Measurements from ENCODE around the gene SHLD2.
"Not testable (repeated sequence)": the region's sequence is repeated elsewhere in the genome, so short reads cannot be mapped to it uniquely, and the experiment has no call there.

Gene SHLD2

DNA sequence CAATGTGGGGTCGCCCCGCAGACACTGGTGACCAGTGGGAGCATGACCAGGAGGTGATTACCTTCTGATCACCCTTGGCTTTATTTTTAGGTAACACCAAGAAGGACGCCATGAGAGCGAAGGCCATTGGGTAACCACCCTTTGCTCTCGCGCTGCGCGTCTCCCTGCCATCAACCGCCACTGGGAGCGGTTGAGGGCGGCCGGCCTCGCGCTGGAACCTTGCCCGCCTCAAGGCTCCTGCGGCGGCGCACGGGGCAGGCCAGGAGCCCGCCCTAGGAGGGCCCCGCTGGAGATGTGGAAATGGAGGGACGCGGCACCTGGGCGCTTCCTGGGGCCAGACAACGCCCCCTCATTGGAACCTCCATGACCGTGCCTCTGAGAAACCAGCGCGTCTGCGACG is 127.8 kb downstream of the SHLD2 start:
- DNase-seq = not testable (repeated sequence)

GRCh38 chr10:87225148-87225547 is 130.1 kb downstream of the SHLD2 start, which contains the start of gene NUTM2A:
Gene NUTM2A, plus strand, starts transcription at chr10:87225448. Its CDS starts 383 bp downstream, at chr10:87225831.
- not testable (repeated sequence) for DNase-seq

DNA sequence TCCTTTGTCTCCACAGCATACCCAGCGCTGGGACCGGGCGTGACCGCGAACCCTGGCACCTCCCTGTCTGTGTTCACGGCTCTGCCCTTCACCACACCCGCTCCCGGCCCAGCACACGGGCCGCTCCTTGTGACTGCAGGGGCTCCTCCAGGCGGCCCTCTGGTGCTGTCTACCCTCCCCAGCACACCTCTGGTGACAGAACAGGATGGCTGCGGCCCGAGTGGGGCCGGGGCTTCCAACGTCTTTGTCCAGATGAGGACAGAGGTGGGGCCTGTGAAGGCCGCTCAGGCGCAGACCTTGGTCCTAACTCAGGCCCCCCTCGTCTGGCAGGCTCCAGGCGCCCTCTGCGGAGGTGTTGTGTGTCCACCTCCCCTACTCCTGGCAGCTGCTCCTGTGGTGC is 133.2 kb downstream of the SHLD2 start:
- not testable (repeated sequence) for DNase-seq

DNA sequence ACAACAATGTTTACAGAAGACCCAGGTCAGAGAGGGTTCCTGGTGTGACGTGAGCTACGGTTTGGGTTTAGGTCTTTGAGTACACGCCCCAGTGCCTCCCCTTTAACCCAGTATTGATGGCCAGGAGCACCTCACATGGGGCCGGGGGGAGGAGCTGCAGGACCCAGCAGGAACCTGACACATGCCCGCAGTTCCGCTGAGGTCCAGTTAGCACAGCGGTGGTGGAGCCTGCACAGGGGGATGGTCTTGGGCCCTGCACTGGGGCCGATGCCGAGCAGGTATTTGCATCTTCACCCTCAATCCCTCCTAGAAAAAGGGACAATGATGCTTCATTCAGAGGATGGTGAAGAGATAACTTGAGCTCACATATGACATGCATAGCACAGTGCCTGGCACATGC is 134.2 kb downstream of the SHLD2 start:
- DNase-seq = not testable (repeated sequence)

GRCh38 chr10:87234854-87235253 is 139.8 kb downstream of the SHLD2 start:
- DNase-seq = not testable (repeated sequence)

GRCh38 chr10:87237244-87237643 is 142.2 kb downstream of the SHLD2 start:
- DNase-seq = not testable (repeated sequence)

DNA sequence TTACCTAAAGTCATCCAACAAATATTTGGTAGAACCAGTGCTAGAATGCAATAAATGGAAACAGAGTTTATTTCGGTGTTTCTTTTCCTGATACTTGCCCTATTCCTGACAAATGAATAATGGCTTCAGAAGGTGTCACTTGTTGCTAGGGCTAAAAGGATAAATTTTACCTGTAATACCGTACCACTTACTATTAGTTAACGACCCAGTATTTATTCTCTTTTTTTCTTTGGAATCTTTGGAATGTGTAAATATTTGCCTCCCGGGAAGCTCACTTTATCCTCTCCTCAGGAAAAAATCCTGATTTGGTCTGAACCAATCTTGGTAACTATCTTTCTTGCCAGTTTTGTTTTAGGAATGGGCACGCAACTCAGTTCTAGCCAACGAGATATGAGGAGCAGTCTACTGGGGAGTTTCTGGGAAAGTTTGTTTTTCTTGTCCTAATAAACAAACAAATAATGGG is 144.4 kb downstream of the SHLD2 start:
- DNase-seq = not testable (repeated sequence)
